GF-D8 (cell line): ENCODE data around the gene RUNX1.

ENCODE experiments used
- DNase-seq: peaks from one replicate; lab custom pipeline; 2025; lab: John Stamatoyannopoulos, UW

Gene RUNX1

DNA sequence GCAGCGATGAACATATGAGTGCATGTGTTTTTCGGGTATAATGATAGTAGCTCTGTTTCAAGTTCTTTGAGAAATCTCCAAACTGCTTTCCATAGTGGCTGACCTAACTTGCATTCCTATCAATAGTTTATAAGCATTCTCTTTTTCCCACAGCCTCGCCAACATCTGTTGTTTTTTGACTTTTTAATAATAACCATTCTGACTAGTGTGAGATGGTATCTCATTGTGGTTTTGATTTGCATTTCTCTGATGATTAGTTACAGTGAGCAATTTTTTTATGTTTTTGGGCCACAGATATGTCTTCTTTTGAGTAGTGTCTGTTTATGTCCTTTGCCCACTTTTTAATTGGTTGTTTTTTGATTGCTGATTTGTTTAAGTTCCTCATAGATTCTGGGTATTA lies 10.6 kb upstream of the RUNX1 start:
- no peak for DNase-seq

DNA sequence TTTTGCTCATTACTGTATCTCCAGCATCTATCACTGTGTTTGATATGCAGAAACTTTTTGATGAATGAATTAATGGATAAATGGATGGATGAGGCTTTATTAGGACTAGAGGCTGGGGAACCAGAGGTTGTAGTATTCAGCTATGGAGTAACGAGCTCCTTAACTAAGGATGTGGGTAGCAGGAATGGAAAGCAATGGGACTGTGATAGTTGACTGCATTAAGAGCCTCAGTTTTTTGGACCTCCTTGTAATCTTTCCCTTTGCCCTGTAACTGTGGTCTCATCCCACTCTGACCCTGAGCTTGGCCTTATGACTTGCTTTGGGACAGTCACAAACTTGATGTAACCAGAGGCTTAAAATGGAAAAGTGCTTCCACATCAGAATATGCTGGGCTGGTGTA lies 9.0 kb upstream of the RUNX1 start:
- no peak for DNase-seq

DNA sequence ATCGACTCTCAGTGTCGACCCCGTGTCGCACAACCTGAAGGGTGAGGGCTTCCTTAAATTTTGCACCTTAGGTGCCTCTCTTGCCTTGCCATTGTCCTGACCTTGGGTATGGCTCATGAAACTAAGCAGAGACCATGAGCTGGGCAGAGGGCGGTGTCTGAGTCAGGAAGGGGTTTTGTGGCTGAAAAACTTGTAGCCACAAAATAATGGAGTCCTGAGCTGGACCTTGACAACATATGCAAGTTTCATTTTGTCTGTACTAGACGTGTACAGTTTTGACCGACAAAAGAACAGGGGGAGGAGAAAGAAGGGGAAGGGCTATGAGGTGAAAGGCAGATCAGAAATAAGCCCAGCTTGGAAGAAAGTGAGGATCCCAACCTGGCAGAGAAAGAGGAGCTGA lies 8.3 kb upstream of the RUNX1 start:
- no peak for DNase-seq

GRCh38 chr21:35053356-35054096 lies 4.4 kb upstream of the RUNX1 start:
- DNase-seq: no peak

DNA sequence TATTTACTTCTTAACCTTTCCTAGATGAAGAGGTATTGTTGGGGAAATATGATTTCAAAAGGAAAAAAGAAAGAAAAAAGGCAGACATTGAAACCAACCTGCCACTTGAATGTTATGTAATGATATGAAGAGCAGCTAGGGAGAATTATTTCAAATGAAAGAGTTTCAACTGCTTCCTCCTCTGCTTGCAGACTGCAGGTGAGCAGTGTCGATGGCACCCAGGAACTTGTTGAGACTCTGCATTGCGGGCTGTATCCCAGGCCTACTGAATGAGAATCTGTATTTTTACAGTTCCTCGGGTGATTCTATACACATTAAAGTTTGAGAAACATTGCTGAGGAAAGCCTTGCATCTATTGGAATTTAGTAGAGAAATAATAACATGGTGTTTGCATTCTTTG lies 3.7 kb upstream of the RUNX1 start:
- DNase-seq: no peak

- DNase-seq: peak; percentile 98
These were observed 2.3 kb upstream of the RUNX1 start for GRCh38 chr21:35051287-35051818.

- DNase-seq: no peak
These were observed 1.5 kb upstream of the RUNX1 start for GRCh38 chr21:35050348-35051286.

- peak; percentile 50 for DNase-seq
These were observed 910 bp downstream of the RUNX1 start for GRCh38 chr21:35048183-35048601.

DNA sequence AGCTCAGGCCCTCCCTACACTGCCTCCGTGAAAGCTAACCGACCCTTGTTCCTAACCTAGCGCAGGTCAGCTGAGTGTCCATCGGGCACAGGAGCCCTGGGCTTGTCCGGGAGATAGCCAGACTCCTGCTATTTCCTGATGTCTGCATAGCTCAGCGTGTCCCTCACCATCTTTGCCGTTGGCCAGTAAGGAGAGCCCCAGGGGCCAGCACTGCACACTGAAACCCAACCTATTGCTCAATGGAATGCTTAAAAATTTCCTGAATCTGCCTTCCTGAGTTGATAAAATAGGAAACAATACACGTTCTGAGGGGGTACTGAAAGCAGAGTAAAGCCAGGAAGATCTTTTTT lies 2.2 kb downstream of the RUNX1 start:
- DNase-seq: peak; percentile 84

DNA sequence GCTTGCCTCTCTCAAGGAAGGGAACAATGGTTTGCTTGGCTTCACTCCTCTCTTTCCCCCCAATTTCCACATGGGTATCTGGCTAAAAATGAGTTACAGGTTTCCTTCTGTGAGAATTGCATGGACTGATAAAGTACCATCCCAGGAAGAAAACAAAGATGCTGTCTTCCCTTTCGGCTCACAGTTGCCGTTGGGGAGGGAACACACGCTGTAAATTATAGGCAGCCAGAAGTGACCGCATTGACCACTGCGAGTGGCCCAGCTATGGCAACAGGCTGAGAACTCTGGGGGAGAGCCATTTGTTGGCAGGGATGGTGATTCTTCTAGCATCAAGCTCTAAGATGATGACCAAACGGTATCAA lies 2.9 kb downstream of the RUNX1 start:
- DNase-seq: peak; percentile 52

GRCh38 chr21:35045542-35046262 lies 3.4 kb downstream of the RUNX1 start:
- DNase-seq: no peak

- DNase-seq: no peak
These were observed 4.1 kb downstream of the RUNX1 start for GRCh38 chr21:35044770-35045541.

DNA sequence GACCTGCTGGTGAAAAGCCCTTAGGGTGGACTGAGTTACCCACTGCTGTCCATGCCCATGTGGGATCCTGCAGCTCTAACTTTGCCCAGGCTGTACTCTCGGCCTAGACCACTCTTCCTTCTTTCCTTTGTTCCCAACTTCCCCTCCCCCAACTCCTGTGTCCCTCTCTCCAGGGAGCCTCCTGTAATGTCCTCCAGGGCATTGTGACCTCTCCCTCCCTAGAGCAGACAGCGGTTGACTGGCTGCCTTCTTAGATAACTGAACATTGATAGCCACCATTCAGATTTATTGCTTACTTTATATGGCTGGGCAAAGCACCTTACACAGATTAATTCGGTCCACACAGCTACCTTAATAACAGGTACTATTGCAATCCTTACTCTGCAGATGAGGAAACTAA lies 5.0 kb downstream of the RUNX1 start:
- no peak for DNase-seq

- no peak for DNase-seq
These were observed 5.6 kb downstream of the RUNX1 start for GRCh38 chr21:35043549-35043948.

GRCh38 chr21:35042836-35043235 lies 6.3 kb downstream of the RUNX1 start:
- no peak for DNase-seq

GRCh38 chr21:35041881-35042280 lies 7.2 kb downstream of the RUNX1 start:
- DNase-seq: no peak

DNA sequence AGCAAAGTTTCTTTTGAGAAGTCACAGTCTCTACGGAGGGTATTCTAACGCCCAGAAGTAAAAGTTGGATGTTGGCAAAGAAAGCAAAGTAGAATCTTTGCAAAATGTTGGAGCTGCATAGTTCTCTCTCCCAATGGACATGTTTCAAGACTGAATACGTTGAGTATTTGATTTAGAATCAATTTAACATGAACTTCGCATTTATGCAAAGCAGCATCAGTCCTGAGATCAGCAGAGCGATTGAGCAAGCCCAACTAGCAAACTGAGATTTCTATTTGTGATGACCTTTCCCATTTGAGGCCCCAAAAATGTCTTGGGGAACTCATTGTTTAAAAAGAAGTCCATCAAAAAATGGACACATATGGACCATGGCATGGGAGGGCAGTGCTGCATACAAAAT lies 8.0 kb downstream of the RUNX1 start:
- no peak for DNase-seq

GRCh38 chr21:35039595-35040289 lies 9.4 kb downstream of the RUNX1 start:
- DNase-seq: peak; percentile 47

- no peak for DNase-seq
These were observed 10.3 kb downstream of the RUNX1 start for GRCh38 chr21:35038772-35039319.

DNA sequence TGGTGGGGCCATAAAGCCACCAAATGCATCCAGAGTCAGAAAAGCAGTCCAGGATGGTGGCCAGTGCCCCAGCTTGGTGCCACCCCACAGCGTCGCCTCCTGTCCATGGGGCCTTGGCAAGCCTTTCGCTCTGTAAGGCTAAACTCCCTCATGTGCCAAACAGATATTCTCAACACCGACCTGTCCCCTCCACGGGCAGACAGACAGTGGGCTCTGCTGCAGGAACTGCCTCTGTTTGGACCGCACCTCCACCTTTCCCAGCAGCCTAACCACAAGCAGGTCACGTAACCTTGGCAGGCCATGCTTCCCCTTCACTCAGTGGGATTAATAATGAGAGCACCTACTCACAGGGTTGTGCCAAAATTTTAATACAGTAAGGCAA lies 11.7 kb downstream of the RUNX1 start:
- no peak for DNase-seq
